IPS-NIHi11 (cell line): ENCODE measurements around the gene TBCD.
A peak's percentile ranks its signal among the peaks of the same experiment; 100 is the strongest.
"Not testable (repeated sequence)": the region's sequence is repeated elsewhere in the genome, so short reads cannot be mapped to it uniquely, and the experiment has no call there.

Source experiments
- DNase-seq: peaks from one replicate; pipeline ENCODE4 v3.0.0; 2012; ENCODE audit warnings: mixed read lengths, low spot score

The TBCD gene

GRCh38 chr17:82957961-82958561 lies 206.2 kb downstream of the TBCD start:
- no peak for DNase-seq

GRCh38 chr17:82959242-82959930 lies 207.5 kb downstream of the TBCD start:
- DNase-seq: no peak

DNA sequence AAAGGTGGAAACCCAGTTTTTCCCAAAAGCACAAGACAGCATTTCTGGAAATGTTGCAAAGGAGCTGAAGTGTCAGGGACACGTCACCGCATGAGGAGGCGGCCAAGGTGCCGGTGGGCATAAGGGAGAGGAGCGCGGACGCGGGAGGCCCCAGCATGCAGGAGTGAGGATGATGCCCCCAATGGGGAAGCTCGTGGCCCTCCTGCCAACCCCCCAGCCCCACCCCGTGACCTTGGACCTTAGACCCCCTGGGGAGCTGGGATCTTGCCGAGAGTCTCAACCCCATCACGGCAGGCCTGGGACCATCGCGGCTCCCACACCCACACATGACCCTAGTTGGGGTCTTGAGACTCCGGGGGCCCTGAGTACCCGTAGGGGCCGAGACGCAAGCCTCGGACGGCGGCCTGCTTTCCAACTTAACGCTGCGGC lies 208.1 kb downstream of the TBCD start:
- DNase-seq: no peak

- DNase-seq: no peak
These were observed 208.8 kb downstream of the TBCD start for GRCh38 chr17:82960419-82961271.

GRCh38 chr17:82961366-82962162 lies 209.7 kb downstream of the TBCD start:
- no peak for DNase-seq

DNA sequence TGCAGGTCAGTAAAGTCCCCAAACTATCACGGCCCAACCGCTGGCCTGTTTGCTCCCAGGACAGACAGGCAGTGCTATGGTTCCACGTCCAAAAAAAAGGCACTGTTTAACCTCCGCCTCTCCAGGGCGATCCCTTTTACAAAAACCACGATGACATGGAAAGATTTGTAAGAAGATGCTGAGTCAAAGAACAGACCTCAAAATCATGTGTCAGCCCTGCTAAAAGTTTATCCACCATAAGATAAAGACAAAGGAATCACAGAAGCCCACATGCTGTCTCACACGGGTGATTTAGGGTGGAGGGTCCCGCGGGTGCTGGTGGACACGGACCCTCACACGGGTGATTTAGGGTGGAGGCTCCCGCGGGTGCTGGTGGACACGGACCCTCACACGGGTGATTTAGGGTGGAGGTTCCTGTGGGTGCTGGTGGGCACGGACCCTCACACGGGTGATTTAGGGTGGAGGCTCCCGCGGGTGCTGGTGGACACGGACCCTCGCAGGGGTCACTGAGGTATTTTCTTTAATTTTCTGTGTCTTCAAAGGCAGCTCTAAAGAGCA lies 210.4 kb downstream of the TBCD start:
- no peak for DNase-seq

GRCh38 chr17:82963104-82963950 lies 211.5 kb downstream of the TBCD start:
- peak; percentile 84 for DNase-seq

DNA sequence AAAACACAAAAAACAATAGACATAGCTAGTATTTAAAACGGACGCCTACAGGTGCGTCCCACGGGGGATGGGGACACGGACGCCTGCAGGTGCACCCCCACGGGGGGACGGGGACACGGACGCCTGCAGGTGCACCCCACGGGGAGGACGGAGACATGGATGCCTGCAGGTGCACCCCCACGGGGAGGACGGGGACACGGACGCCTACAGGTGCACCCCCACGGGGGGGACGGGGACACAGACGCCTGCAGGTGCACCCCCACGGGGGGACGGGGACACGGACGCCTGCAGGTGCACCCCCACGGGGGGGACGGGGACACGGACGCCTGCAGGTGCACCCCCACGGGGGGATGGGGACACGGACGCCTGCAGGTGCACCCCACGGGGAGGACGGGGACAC lies 212.6 kb downstream of the TBCD start:
- DNase-seq: not testable (repeated sequence)

DNA sequence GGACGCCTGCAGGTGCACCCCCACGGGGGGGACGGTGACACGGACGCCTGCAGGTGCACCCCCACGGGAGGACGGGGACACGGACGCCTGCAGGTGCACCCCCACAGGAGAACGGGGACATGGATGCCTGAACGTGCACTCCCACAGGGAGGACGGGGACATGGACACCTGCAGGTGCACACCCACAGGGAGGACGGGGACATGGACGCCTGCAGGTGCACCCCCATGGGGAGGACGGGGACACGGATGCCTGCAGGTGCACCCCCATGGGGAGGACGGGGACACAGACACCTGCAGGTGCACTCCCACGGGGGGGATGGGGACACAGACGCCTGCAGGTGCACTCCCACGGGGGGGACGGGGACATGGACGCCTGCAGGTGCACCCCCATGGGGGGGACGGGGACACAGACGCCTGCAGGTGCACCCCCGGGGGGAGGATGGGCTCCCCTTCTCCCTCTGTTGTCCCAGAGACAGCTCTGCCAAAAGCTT lies 213.0 kb downstream of the TBCD start:
- no peak for DNase-seq

GRCh38 chr17:82965371-82965770 lies 213.5 kb downstream of the TBCD start:
- no peak for DNase-seq

- DNase-seq: no peak
These were observed 214.6 kb downstream of the TBCD start for GRCh38 chr17:82966415-82966814.

- DNase-seq: no peak
These were observed 215.6 kb downstream of the TBCD start for GRCh38 chr17:82967268-82968032.

- DNase-seq: not testable (repeated sequence)
These were observed 216.4 kb downstream of the TBCD start for GRCh38 chr17:82968033-82968841.

DNA sequence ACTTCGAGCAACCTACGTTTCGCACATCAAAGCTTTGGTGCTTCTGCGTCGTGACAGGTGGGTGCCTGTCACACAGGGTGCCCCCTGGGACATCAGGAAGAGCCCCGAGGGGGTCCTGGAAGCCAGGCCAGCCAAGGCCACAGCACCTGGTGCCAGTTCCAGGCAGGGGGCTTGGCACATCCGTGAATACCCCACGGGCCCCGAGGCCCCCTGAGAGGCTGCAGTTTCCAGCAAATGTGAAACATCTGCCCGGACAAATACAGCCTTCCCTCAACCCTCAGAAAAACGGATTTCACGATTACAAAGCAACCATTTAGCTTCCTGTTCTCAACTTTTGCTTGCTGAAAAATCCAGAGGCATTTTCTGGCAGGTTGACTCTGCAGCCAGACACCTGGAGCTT lies 218.2 kb downstream of the TBCD start:
- DNase-seq: no peak

DNA sequence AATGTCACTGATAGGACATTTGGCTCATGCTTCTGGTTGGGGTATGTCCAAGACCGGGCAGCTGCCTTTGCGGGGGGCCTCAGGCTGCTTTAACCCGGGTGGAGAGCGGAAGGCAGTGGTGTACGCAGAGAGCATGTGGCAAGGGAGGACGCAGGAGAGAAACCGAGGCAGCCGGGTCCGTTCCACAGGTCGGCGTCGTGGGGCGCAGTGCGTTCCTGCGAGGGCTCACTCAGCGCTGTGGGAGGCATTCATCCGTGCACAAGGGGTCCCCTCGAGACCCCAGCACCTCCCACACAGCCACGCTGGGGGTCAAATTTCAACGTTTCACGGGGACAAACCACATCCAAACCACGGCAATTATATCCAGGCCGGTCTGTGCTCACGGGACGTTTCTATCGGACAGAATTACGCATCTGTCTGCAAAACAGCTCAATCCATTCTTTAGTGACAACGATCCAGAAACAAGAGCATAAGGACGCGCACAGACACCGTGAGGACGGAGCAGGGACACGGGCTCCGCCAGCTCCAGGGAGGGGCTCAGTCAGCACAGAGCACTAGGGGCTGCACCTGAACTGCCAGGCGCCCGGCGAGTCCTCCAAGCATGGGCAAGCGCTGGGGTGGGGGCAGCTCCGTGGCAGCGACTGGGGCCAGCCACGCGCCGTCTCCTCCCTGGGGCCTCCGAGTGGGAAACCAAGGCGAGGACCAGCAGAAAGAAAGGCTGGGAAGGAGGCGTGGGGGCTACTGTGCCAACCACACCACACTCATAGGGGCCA lies 219.1 kb downstream of the TBCD start:
- no peak for DNase-seq

GRCh38 chr17:82972836-82973372 lies 221.0 kb downstream of the TBCD start:
- no peak for DNase-seq

DNA sequence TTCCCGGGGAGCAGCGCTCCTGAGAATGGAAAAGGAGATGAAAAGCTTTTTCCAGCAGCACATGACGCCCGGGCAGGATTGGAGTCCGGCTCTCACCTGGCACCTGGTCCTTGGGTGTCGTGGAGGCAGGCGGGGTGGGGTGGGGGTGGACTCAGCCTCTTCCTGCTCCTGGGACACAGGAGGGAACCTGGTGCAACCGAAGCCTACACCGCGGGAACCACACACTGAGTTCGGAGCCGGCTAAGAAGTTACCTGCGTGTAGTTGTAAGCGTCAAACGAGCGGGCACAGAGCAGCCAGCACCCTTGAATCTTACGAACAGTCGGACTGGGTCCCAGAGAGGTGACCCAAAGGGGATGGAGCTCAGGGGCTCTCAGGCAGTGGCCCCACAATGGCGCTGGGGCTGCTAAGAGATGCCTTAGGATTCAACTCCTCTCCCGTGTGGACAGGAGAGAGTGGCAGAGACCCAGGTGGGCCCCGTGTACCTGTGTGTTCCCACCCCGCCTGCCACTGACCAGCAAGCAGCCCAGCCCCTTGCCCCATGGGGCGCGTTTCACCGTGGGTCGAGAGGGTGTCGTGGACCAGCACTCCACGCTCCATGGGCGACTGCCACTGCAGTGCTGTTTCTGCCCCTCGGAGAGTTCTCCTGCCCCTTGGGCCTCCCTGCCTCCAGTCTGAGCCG lies 221.7 kb downstream of the TBCD start:
- DNase-seq: peak; percentile 7
